ENCODE results near the gene KLHL2.
"Not testable (repeated sequence)": the region's sequence is repeated elsewhere in the genome, so short reads cannot be mapped to it uniquely, and the experiment has no call there.

Gene KLHL2

DNA sequence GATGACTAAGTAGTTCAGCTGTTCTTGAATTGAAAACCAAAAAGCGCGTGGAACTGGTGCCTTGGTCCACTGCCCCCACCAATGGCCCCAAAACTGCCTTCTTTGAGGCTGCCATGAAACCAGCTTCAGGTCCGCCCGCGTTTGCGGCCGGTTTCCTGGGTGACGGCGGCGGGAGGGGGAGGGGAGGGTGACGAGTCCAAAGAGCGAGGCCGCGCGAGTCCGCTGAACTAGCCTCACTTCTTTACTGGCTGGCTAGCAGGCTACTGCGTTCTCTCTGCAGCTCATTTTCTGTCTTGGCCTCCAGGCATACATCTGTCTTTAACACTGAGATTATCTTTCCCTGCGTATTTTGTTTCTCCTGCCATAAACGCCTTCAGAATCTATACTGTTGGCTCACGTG is 72.2 kb downstream of the KLHL2 start:
- H3K4me3 ChIP-seq (replicated peaks; ENCODE audit: low read depth, low read length); DNase-seq (ENCODE audit: extremely low read depth, low read depth): not testable (repeated sequence)

GRCh38 chr4:165284697-165285096 is 77.3 kb downstream of the KLHL2 start:
- H3K4me3 ChIP-seq (replicated peaks; ENCODE audit: low read depth, low read length); DNase-seq (ENCODE audit: extremely low read depth, low read depth): not testable (repeated sequence)

DNA sequence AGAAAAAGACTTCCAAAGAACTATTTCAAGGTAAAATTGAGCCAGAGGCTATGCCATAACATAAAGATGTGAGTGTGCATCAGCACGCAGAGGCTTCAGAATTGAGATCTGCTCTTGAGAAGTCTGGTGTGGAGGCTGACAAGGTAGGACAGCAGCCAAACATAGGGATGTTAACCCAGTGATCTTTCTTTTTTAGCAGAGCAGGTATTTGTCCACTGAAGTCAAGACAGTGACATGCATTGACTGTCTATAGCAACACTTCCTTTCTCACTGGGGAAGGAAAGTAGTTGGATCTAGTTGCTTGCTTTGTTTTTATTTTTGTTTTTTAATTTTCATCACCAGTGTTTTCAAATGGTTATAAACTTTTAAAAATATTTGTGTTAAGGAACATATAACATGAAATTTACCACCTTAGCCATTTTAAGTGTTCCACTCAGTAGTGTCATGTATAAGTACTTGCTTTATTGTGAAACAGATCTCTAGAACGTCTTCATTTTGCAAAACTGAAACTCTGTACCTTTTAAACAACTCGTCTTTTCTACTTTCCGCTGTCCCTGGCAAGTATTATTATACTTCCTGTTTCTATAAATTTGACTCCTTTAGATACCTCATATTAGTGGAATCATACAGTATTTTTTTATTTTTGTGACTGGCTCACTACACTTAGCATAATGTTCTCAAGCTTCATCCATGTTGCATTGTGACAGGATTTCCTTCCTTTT is 79.4 kb downstream of the KLHL2 start:
- not testable (repeated sequence) for H3K4me3 ChIP-seq (replicated peaks; ENCODE audit: low read depth, low read length); DNase-seq (ENCODE audit: extremely low read depth, low read depth)

- no peak for TF ChIP-seq CTCF (IDR thresholded peaks at IDR 0.05; ENCODE audit: low read depth, low read length, missing control alignments)
- no peak overlapping the region for H3K4me3 ChIP-seq (replicated peaks; ENCODE audit: low read depth, low read length)
Observed at GRCh38 chr4:165288226-165288625, 80.9 kb downstream of the KLHL2 start.

GRCh38 chr4:165288639-165289422 is 81.5 kb downstream of the KLHL2 start:
- no peak for TF ChIP-seq CTCF (IDR thresholded peaks at IDR 0.05; ENCODE audit: low read depth, low read length, missing control alignments)
- no peak overlapping the region for H3K4me3 ChIP-seq (replicated peaks; ENCODE audit: low read depth, low read length)
- peak; percentile 27 for DNase-seq (ENCODE audit: extremely low read depth, low read depth)

More at GRCh38 chr4:165288226-165288625, 80.9 kb downstream of the KLHL2 start:
- no peak for DNase-seq (ENCODE audit: extremely low read depth, low read depth)

DNA sequence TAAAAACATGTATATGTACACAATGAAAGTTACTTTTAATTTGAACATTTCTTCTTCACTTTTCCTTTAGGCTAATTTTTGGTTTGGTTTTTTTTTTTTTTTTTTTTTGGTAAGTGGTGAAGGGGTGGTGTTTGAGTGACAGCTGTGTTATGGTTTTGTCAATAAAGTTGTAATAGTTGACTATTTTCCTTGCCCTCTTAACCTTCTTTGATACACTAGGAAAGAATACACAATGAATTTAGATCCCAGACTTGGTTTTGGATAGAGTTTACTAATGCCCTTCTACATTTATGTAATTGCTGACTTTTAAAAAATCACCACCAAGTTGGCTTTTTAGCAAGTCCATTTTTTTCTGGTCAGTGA is 82.0 kb downstream of the KLHL2 start:
- no peak overlapping the region for H3K4me3 ChIP-seq (replicated peaks; ENCODE audit: low read depth, low read length)
- DNase-seq (ENCODE audit: extremely low read depth, low read depth): no peak
- no peak for TF ChIP-seq CTCF (IDR thresholded peaks at IDR 0.05; ENCODE audit: low read depth, low read length, missing control alignments)

GRCh38 chr4:165293061-165293460 is 85.7 kb downstream of the KLHL2 start:
- no peak overlapping the region for H3K4me3 ChIP-seq (replicated peaks; ENCODE audit: low read depth, low read length)
- peak; percentile 26 for DNase-seq (ENCODE audit: extremely low read depth, low read depth)
- no peak for TF ChIP-seq CTCF (IDR thresholded peaks at IDR 0.05; ENCODE audit: low read depth, low read length, missing control alignments)

- H3K4me3 ChIP-seq (replicated peaks; ENCODE audit: low read depth, low read length): no peak overlapping the region
- DNase-seq (ENCODE audit: extremely low read depth, low read depth): no peak
- TF ChIP-seq CTCF (IDR thresholded peaks at IDR 0.05; ENCODE audit: low read depth, low read length, missing control alignments): no peak
Observed at GRCh38 chr4:165293927-165294649, 86.7 kb downstream of the KLHL2 start.
